ENCODE results near the gene GPHN. TPM values are rescaled to one million over a fixed set of nuclear protein-coding genes. Genes with fewer than 3 reads are reported as not detected.

GPHN gene
- total RNA-seq, 1 experiment from 2014 or later, result 11.3 TPM

- no peaks in the 10 kb centered on the region for H3K9me3 ChIP-seq
- intact Hi-C loops (cut with micrococcal nuclease; ENCODE audit: unreplicated experiment), result no loop called here
- DNase-seq, result no peak
- Mint-ChIP-seq H3K27me3 (ENCODE audit: insufficient read depth, unreplicated experiment) (no peaks in the 10 kb centered on the region), H3K36me3 (ENCODE audit: insufficient read depth, unreplicated experiment) (no peaks in the 10 kb centered on the region), H3K4me1 (ENCODE audit: low read depth, unreplicated experiment) (no peaks in the 10 kb centered on the region), H3K4me3 (ENCODE audit: unreplicated experiment) (no peak overlapping the region), H3K27ac (ENCODE audit: unreplicated experiment) (no peak overlapping the region), H3K9me3 (ENCODE audit: unreplicated experiment) (no peaks in the 10 kb centered on the region)
- no TSS peak for BruUV-seq (replicated peaks)
- no peaks in the 10 kb centered on the region for H3K27me3 ChIP-seq (replicated peaks; ENCODE audit: control insufficient read depth, insufficient read depth, low read length)
- TF ChIP-seq, protein P1, sequence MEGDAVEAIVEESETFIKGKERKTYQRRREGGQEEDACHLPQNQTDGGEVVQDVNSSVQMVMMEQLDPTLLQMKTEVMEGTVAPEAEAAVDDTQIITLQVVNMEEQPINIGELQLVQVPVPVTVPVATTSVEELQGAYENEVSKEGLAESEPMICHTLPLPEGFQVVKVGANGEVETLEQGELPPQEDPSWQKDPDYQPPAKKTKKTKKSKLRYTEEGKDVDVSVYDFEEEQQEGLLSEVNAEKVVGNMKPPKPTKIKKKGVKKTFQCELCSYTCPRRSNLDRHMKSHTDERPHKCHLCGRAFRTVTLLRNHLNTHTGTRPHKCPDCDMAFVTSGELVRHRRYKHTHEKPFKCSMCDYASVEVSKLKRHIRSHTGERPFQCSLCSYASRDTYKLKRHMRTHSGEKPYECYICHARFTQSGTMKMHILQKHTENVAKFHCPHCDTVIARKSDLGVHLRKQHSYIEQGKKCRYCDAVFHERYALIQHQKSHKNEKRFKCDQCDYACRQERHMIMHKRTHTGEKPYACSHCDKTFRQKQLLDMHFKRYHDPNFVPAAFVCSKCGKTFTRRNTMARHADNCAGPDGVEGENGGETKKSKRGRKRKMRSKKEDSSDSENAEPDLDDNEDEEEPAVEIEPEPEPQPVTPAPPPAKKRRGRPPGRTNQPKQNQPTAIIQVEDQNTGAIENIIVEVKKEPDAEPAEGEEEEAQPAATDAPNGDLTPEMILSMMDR (IDR thresholded peaks at IDR 0.05; ENCODE audit: insufficient read depth in 1 of 2, low read depth in 1 of 2, low read length in 1 of 2, severe bottlenecking in 1 of 2, unreplicated experiment in 1 of 2), result no peak
- CTCF ChIA-PET, result no interaction called here
- no peaks in the 10 kb centered on the region for H3K36me3 ChIP-seq (ENCODE audit: control insufficient read depth, insufficient read depth, low read length)
- no peaks in the 10 kb centered on the region for H3K4me1 ChIP-seq
- no peak overlapping the region for H3K4me3 ChIP-seq (ENCODE audit: low read depth, low read length)
- POLR2A ChIA-PET, result no interaction called here
Measured at GRCh38 chr14:66850258-66850888, 342.4 kb downstream of the GPHN start.

- peaks cover 5% of the 10 kb centered on the region for H3K4me1 Mint-ChIP-seq (ENCODE audit: low read depth, unreplicated experiment)
- H3K36me3 Mint-ChIP-seq (ENCODE audit: insufficient read depth, unreplicated experiment), result no peaks in the 10 kb centered on the region
- peaks cover 8% of the 10 kb centered on the region for H3K9me3 Mint-ChIP-seq (ENCODE audit: unreplicated experiment)
- H3K27ac Mint-ChIP-seq (ENCODE audit: unreplicated experiment), result no peak overlapping the region
- no peaks in the 10 kb centered on the region for H3K36me3 ChIP-seq (ENCODE audit: control insufficient read depth, insufficient read depth, low read length)
- H3K27me3 Mint-ChIP-seq (ENCODE audit: insufficient read depth, unreplicated experiment), result no peaks in the 10 kb centered on the region
- TF ChIP-seq, protein P1 (IDR thresholded peaks at IDR 0.05; ENCODE audit: insufficient read depth in 1 of 2, low read depth in 1 of 2, low read length in 1 of 2, severe bottlenecking in 1 of 2, unreplicated experiment in 1 of 2), result no peak
- intact Hi-C loops (cut with micrococcal nuclease; ENCODE audit: unreplicated experiment), result no loop called here
- CTCF ChIA-PET, result no interaction called here
- no peak overlapping the region for H3K4me3 Mint-ChIP-seq (ENCODE audit: unreplicated experiment)
- no peaks in the 10 kb centered on the region for H3K4me1 ChIP-seq
- no peak overlapping the region for H3K4me3 ChIP-seq (ENCODE audit: low read depth, low read length)
- no peaks in the 10 kb centered on the region for H3K27me3 ChIP-seq (replicated peaks; ENCODE audit: control insufficient read depth, insufficient read depth, low read length)
- no peaks in the 10 kb centered on the region for H3K9me3 ChIP-seq
- no peak for DNase-seq
- POLR2A ChIA-PET, result no interaction called here
- no TSS peak for BruUV-seq (replicated peaks)
Measured at GRCh38 chr14:66853311-66853710, 345.4 kb downstream of the GPHN start.

DNA sequence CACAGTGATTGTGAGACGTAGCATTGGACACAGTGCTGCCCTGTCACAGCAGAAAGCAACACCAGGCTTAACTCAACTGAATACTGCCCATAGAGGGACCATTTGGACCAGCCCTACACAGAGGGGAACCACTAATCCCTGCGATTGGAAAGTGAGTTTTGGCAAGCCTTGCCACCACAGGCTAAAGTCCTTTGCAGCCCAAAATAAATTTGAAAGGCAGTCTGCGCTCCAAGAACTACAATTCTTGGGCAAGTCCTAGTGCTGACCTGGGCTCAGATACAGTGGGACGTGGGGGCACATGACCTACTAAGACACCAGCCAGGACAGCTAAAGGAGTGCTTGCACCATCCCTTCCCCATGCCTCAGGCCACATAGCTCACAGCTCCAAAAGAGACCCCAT, 349.9 kb downstream of the GPHN start:
- CTCF ChIA-PET, result no interaction called here

More for the DNA sequence above, 349.9 kb downstream of the GPHN start:
- Mint-ChIP-seq H3K4me1 (ENCODE audit: low read depth, unreplicated experiment) (peaks cover 19% of the 10 kb centered on the region), H3K27me3 (ENCODE audit: insufficient read depth, unreplicated experiment) (no peaks in the 10 kb centered on the region), H3K27ac (ENCODE audit: unreplicated experiment) (peak overlapping the region; percentile 77), H3K36me3 (ENCODE audit: insufficient read depth, unreplicated experiment) (no peaks in the 10 kb centered on the region), H3K4me3 (ENCODE audit: unreplicated experiment) (no peak overlapping the region), H3K9me3 (ENCODE audit: unreplicated experiment) (peaks cover 45% of the 10 kb centered on the region)
- no peak for DNase-seq
- H3K4me1 ChIP-seq, result peaks cover 20% of the 10 kb centered on the region
- no peak overlapping the region for H3K4me3 ChIP-seq (ENCODE audit: low read depth, low read length)
- no peaks in the 10 kb centered on the region for H3K36me3 ChIP-seq (ENCODE audit: control insufficient read depth, insufficient read depth, low read length)
- POLR2A ChIA-PET, result no interaction called here
- TF ChIP-seq, protein P1 (IDR thresholded peaks at IDR 0.05; ENCODE audit: insufficient read depth in 1 of 2, low read depth in 1 of 2, low read length in 1 of 2, severe bottlenecking in 1 of 2, unreplicated experiment in 1 of 2), result no peak
- H3K9me3 ChIP-seq, result no peaks in the 10 kb centered on the region
- no peaks in the 10 kb centered on the region for H3K27me3 ChIP-seq (replicated peaks; ENCODE audit: control insufficient read depth, insufficient read depth, low read length)
- intact Hi-C loops (cut with micrococcal nuclease; ENCODE audit: unreplicated experiment), result no loop called here
- no TSS peak for BruUV-seq (replicated peaks)
